T-helper 9 cell (primary cell): ENCODE results near the gene SLC35C1.
"Not testable (repeated sequence)": the region's sequence is repeated elsewhere in the genome, so short reads cannot be mapped to it uniquely, and the experiment has no call there.

Source experiments
- DNase-seq: peaks from one replicate; pipeline ENCODE4 v3.0.0-alpha.2; 2020

Gene SLC35C1

DNA sequence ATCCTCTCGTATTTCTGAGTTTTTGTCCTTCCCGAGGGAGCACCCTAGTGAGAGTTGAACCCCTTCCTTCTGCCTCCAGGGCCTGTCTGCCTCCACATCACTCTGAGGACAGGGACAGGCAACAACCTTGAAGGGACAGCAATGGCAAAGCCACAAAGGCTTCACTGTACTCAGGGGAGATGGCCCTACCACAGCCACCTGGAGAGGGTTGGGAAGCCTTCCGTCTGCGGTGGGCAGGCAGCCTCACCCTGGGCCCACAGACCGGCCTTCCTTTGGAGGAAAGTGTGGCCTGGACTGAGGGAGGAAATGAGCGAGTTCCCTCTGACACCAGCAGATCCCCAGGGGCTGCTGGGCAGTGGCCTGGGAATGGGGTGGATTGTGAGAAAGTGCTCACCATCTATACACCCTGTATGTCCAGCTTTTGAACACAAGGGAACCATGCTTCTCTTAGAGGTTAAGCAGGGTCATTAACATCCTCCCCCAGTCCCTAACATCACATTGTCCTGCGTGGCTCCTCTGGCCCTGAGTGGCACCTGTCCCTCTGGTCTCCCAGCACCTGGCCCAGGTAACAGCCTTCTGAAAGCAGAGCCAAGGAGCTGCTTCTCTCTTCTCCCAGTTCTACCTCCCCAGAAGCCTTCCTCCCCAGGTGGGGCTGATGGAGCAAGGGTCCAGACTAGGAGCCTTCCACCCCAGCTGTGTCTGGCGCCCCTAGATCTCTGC is 6.8 kb downstream of the SLC35C1 start:
- no peak for DNase-seq

GRCh38 chr11:45812581-45813548 is 7.9 kb downstream of the SLC35C1 start:
- DNase-seq, result no peak

GRCh38 chr11:45815747-45816146 is 10.8 kb downstream of the SLC35C1 start:
- no peak for DNase-seq

DNA sequence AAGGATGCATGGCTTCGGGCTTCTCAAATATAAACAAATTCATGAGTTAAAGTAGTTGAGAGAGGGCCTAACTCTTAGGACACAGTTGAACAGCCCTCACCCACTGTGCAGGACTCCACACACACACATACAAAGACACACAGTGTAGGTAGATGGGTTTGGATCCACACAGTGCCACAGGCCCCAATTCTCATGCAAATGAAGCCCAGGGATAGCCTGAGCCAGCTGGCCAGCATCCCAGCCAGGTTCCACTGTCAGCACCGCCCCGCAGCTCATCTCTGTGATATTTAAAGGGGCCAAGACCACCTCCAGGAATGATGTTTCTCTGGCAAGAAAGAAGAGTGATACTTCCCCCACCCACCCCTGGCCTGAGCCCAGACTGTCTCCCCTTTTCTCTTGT is 11.7 kb downstream of the SLC35C1 start:
- DNase-seq, result no peak

GRCh38 chr11:45817191-45817590 is 12.2 kb downstream of the SLC35C1 start:
- DNase-seq, result no peak

DNA sequence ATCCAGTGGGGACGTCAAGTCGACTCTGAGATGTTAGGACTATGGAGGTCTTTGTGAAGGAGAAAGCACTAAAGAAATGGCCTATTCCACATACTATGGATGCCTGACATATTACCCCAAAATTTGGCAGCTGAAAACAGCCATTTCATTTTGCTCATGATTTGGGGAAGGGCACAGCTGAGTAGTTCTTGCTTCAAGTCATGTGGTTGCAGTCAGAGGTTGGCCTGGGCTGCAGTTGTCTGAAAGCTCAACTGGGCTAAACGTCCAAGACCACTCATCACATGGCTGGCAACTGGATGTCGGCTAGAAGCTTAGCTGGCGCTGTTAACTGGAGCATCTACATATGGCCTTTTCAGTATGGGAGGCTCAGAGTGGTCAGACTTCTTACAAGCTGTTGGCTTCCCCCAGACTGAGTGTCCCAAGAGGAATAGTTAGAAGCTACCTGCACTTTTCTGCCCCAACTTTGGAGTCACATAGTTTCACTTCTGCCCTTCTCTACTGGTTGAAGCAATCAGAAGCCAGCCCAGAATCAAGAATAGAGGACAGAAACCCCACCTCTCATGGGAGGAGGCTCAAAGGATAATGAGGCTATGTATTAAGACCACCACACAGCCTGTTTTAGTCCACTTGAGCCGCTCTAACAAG is 14.1 kb downstream of the SLC35C1 start:
- DNase-seq, result no peak

DNA sequence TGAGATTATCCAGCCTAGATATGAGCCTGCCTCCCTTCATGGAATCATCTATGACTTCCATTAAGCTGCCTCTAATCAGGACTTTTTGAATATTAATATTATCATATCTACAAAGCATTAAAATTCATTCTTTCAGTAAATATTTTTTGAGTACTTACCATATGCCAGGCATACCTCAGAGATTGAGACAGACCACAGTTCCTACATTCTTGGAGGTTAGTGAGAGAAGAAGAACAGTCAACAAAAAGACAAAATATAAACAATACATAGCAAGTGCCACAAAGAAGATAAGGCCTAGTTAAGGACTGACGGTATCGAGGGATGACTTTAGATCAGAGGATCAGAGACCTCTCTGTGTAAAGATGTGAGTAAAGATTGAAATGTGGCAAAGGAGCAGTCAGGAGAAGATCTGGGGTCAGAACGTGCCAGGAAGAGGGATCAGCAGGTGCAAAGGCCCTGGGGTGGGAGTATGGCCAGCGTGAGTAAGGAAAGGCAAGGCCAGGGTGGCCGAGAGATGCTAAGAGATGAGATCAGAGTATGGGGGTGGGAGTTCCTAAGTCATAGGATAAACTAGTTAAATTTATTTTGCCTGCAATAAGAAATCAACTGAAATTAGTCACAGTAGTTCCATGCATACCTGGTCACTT is 15.4 kb downstream of the SLC35C1 start:
- DNase-seq, result no peak

DNA sequence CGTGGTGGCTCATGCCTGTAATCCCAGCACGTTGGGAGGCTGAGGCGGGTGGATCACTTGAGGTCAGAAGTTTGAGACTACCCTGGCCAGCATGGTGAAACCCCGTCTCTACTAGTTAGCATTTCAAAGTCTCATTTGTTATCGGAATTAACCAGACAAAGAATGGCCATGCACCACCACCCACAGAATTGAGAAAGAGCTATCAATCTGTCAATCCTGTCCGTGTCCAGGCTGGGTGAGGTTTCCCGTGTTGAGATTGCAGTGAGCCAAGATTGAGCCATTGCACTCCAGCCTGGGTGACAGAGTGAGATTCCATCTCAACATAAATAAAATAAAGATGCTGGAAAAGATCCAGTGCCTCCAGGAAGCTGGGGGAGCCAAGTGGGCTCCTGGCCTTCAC is 21.5 kb downstream of the SLC35C1 start:
- not testable (repeated sequence) for DNase-seq

GRCh38 chr11:45827123-45827522 is 22.2 kb downstream of the SLC35C1 start:
- DNase-seq, result no peak

GRCh38 chr11:45828996-45829395 is 24.0 kb downstream of the SLC35C1 start:
- no peak for DNase-seq

- DNase-seq, result no peak
These were observed 25.6 kb downstream of the SLC35C1 start for GRCh38 chr11:45830596-45830995.

GRCh38 chr11:45832811-45833441 is 28.0 kb downstream of the SLC35C1 start:
- no peak for DNase-seq

DNA sequence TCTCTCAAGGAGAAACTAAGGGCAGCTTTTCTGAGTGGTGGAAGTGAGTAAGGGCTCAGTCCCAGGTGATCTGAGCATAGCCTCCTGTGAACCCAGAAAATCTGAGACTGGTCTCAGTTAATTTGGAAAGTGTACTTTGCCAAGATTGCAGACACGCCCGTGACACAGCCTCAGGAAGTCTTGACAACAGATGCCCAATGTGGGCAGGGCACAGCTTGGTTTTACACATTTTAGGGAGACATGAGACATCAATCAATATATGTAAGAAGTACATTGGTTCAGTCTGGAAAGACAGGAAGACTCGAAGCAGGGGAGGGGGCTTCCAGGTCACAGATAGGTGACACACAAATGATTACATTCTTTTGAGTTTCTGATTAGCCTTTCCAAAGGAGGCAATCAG is 28.8 kb downstream of the SLC35C1 start:
- DNase-seq, result no peak

DNA sequence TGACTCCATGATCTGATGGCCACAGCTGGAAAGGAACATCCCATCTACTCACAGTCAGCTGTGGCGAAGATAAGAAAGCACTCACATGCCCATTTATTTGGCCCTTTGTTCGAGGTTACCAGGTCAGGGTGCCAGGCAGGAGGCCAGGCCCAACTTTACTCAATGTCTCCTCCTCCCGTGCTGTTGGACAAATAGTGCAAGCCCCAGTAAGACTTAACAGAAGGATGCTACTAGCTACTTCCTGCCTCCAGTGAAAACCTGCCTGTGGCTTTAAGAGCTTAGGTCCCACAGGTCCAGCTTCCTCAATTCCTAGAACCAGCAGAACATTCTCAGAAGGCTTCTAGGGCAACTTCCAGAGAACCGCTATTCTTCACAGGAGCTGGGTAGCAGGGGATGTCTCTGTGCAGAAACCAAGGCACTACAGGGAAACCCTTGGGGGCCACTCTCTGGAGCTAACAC is 29.4 kb downstream of the SLC35C1 start:
- no peak for DNase-seq

DNA sequence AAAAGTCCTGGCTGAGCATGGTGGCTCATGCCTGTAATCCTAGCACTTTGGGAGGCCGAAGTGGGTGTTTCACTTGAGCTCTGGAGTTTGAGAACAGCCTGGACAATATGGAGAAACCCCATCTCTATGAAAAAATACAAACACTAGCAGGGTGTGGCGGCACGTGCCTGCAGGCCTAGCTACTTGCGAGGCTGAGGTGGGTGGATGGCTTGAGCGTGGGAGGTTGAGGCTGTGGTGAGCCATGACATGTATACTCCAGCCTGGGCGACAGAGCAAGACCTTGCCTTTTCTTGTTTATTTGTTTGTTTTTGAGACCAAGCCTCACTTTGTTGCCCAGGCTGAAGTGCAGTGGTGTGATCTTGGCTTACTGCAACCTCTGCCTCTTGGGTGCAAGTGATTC is 34.3 kb downstream of the SLC35C1 start:
- no peak for DNase-seq

DNA sequence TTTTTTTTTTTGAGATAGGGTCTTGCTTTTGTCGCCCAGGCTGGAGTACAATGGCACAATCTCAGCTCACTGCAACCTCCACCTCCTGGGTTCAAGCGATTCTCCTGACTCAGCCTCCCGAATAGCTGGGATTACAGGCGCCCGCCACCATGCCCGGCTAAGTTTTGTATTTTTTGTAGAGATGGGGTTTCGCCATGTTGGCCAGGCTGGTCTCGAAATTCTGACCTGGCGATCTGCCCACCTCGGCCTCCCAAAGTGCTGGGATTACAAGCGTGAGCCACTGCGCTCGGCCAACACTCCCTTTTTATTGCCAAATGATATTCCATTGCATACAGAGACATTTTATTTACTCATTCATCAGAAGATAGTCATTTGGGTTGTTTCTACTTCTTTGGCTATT is 35.3 kb downstream of the SLC35C1 start:
- DNase-seq, result not testable (repeated sequence)

GRCh38 chr11:45843158-45843924 is 38.4 kb downstream of the SLC35C1 start:
- DNase-seq, result peak; percentile 87

DNA sequence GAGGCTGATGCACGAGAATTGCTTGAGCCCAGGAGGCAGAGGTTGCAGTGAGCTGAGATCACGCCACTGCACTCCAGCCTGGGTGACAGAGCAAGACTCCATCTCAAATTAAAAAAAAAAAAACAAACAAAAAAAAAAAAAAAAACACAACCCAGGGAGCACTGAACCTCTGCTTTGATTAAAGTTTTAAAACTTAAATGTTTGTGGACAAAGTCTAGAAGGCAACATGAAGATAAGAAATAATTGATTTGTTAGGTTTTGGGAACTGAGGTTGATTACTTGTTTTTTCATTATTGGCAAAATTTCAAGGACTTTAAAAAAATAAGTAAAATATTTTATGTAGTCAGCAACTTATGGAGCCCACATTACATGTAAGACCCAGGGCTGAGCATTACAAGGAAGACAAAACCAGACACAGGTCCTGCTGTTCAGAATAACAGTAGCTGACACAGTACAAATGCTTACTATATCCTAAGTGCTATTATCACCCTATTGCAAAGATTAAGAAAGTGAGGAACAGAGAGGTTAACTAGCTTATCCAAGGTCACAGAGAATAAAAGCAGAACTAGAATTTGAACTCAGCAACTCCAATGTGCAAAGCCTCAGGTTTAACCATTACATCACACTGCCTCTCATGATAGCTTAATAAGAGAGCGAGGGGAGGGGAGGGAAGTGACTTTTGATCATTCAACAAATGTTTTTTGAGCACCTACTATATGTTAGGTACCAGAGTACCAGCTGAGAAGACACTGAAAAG is 40.1 kb downstream of the SLC35C1 start:
- no peak for DNase-seq

- no peak for DNase-seq
These were observed 41.3 kb downstream of the SLC35C1 start for GRCh38 chr11:45846174-45846675.
